ENCODE measurements around the gene DLGAP1.

The DLGAP1 gene

DNA sequence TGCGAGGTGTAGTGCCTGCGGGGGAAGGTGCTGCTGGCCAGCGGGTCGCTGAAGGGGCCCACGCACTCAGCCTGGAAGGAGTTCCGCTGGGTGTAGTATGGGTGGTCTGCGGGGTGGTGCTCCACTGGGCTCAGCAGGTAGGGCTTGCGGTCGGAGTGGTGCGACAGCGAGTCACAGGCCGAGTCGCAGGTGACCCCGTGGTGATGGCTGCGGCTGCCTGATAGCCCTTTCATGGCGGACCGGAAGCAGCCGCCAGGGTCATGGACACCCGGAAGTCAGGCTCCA lies 575.3 kb downstream of the DLGAP1 start:
- Histone ChIP-seq H3K79me2 (ENCODE audit: insufficient read depth, low read length) (no peaks in the 10 kb centered on the region), H3K9me3 (ENCODE audit: low read length) (no peaks in the 10 kb centered on the region), H3K9me2 (ENCODE audit: low read depth, low read length) (no peaks in the 10 kb centered on the region), H3F3A (ENCODE audit: insufficient read depth, low read length) (no peaks in the 10 kb centered on the region), H3K4me3 (ENCODE audit: low read depth, low read length, poor library complexity, severe bottlenecking) (no peak overlapping the region), H3K9ac (ENCODE audit: low read length) (no peak overlapping the region), H4K20me1 (ENCODE audit: insufficient read depth, low read length) (no peaks in the 10 kb centered on the region), H3K27me3 (ENCODE audit: insufficient read depth, low read length) (no peaks in the 10 kb centered on the region), H3K4me1 (ENCODE audit: insufficient read depth, low read length, severe bottlenecking) (no peaks in the 10 kb centered on the region), H3K27ac (ENCODE audit: low read depth, low read length, poor library complexity, severe bottlenecking) (no peak overlapping the region), H3K4me2 (ENCODE audit: low read length) (no peak overlapping the region), H2AFZ (ENCODE audit: low read length) (no peak overlapping the region), H3K36me3 (ENCODE audit: insufficient read depth, low read length) (no peaks in the 10 kb centered on the region)
- no peak for TF ChIP-seq EZH2 (IDR thresholded peaks at IDR 0.05; ENCODE audit: borderline replicate concordance, low read length)
- TF ChIP-seq, protein P1, sequence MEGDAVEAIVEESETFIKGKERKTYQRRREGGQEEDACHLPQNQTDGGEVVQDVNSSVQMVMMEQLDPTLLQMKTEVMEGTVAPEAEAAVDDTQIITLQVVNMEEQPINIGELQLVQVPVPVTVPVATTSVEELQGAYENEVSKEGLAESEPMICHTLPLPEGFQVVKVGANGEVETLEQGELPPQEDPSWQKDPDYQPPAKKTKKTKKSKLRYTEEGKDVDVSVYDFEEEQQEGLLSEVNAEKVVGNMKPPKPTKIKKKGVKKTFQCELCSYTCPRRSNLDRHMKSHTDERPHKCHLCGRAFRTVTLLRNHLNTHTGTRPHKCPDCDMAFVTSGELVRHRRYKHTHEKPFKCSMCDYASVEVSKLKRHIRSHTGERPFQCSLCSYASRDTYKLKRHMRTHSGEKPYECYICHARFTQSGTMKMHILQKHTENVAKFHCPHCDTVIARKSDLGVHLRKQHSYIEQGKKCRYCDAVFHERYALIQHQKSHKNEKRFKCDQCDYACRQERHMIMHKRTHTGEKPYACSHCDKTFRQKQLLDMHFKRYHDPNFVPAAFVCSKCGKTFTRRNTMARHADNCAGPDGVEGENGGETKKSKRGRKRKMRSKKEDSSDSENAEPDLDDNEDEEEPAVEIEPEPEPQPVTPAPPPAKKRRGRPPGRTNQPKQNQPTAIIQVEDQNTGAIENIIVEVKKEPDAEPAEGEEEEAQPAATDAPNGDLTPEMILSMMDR (IDR thresholded peaks at IDR 0.05; ENCODE audit: low read length) = no peak

DNA sequence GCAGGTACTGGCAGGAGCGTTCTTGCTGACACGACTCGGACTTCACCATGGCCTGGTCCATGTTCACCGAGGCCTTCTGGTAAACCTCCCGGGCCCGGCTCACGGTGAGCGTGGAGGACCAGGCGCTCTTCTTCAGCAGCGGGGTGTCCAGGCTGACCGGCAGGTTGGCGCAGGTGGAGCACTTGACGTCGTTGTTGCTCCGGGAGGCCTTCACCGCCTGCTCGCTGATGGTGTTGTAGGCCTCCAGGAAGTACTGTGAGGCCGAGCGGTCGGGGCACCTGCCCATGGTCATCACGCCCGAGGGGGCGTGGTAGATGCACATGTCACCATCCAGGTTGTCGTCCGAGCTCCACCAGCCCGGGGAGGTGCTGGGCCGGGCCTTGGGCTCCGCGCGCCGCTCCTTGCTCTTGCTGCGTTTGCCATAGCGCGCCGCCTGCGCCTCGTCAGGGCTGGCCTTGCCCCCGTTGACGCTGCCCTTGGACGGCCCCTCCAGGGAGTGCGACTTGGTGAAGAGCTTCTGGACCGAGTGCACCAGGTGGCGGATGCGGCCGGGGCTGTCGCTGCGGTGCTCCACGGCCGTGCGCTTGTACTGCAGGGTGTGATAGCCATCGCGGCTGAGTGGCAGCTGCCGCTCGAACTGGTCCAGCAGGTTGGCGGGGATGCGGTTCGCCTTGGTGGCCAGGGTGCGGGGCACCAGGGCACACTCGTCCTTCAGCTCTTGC lies 575.8 kb downstream of the DLGAP1 start:
- Histone ChIP-seq H3K9ac (ENCODE audit: low read length) (no peak overlapping the region), H3K4me1 (ENCODE audit: insufficient read depth, low read length, severe bottlenecking) (no peaks in the 10 kb centered on the region), H3K79me2 (ENCODE audit: insufficient read depth, low read length) (no peaks in the 10 kb centered on the region), H3K4me2 (ENCODE audit: low read length) (no peak overlapping the region), H3K9me3 (ENCODE audit: low read length) (no peaks in the 10 kb centered on the region), H3K4me3 (ENCODE audit: low read depth, low read length, poor library complexity, severe bottlenecking) (no peak overlapping the region), H3K27ac (ENCODE audit: low read depth, low read length, poor library complexity, severe bottlenecking) (no peak overlapping the region), H3K9me2 (ENCODE audit: low read depth, low read length) (no peaks in the 10 kb centered on the region), H3F3A (ENCODE audit: insufficient read depth, low read length) (no peaks in the 10 kb centered on the region), H4K20me1 (ENCODE audit: insufficient read depth, low read length) (no peaks in the 10 kb centered on the region), H3K36me3 (ENCODE audit: insufficient read depth, low read length) (no peaks in the 10 kb centered on the region), H2AFZ (ENCODE audit: low read length) (no peak overlapping the region), H3K27me3 (ENCODE audit: insufficient read depth, low read length) (no peaks in the 10 kb centered on the region)
- TF ChIP-seq, protein P1 (IDR thresholded peaks at IDR 0.05; ENCODE audit: low read length) = no peak
- TF ChIP-seq EZH2 (IDR thresholded peaks at IDR 0.05; ENCODE audit: borderline replicate concordance, low read length) = no peak

DNA sequence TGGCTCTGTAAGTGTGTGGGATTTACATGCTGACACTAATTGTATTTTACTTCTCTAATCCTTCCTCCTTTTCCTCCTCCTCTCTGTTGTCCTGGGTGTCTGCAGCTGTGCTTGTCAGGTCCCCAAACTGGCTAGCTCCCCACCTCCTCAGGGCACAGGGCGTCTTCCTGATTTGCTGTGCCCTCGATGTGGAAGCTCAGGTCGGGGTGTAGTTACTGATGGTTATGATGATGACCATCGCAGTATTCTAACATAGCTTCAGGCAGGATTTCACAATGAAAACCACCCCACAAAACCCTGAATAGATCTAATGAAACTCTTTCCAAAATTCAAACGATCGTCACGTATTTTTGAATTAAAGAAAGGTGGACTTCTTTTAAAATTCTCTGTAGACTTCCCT lies 576.7 kb downstream of the DLGAP1 start:
- no peak overlapping the region for H3K4me3 ChIP-seq (ENCODE audit: low read depth, low read length, poor library complexity, severe bottlenecking)
- no peaks in the 10 kb centered on the region for H3K27me3 ChIP-seq (ENCODE audit: insufficient read depth, low read length)
- H3K79me2 ChIP-seq (ENCODE audit: insufficient read depth, low read length) = no peaks in the 10 kb centered on the region
- no peaks in the 10 kb centered on the region for H3K9me3 ChIP-seq (ENCODE audit: low read length)
- no peak overlapping the region for H3K27ac ChIP-seq (ENCODE audit: low read depth, low read length, poor library complexity, severe bottlenecking)
- no peaks in the 10 kb centered on the region for H3K4me1 ChIP-seq (ENCODE audit: insufficient read depth, low read length, severe bottlenecking)
- H3F3A ChIP-seq (ENCODE audit: insufficient read depth, low read length) = no peaks in the 10 kb centered on the region
- no peak overlapping the region for H3K9ac ChIP-seq (ENCODE audit: low read length)
- no peak overlapping the region for H3K4me2 ChIP-seq (ENCODE audit: low read length)
- H3K9me2 ChIP-seq (ENCODE audit: low read depth, low read length) = no peaks in the 10 kb centered on the region
- TF ChIP-seq EZH2 (IDR thresholded peaks at IDR 0.05; ENCODE audit: borderline replicate concordance, low read length) = no peak
- TF ChIP-seq, protein P1 (IDR thresholded peaks at IDR 0.05; ENCODE audit: low read length) = no peak
- no peak overlapping the region for H2AFZ ChIP-seq (ENCODE audit: low read length)
- no peaks in the 10 kb centered on the region for H3K36me3 ChIP-seq (ENCODE audit: insufficient read depth, low read length)
- H4K20me1 ChIP-seq (ENCODE audit: insufficient read depth, low read length) = no peaks in the 10 kb centered on the region

Measured in OCI-LY1 (cell line).